GM12872 (cell line): Measurements from ENCODE around the gene RBMS3.

ENCODE experiments used
- TF ChIP-seq, protein P1 (sequence below): IDR thresholded peaks from 3 replicates; pipeline ENCODE4 v1.5.1; 2011; ENCODE audit warnings: low read depth, mild to moderate bottlenecking, low read length, moderate library complexity; ENCODE audit not compliant: insufficient read depth

The RBMS3 gene

GRCh38 chr3:30020380-30020779 is 739.5 kb downstream of the RBMS3 start:
- TF ChIP-seq, protein P1, sequence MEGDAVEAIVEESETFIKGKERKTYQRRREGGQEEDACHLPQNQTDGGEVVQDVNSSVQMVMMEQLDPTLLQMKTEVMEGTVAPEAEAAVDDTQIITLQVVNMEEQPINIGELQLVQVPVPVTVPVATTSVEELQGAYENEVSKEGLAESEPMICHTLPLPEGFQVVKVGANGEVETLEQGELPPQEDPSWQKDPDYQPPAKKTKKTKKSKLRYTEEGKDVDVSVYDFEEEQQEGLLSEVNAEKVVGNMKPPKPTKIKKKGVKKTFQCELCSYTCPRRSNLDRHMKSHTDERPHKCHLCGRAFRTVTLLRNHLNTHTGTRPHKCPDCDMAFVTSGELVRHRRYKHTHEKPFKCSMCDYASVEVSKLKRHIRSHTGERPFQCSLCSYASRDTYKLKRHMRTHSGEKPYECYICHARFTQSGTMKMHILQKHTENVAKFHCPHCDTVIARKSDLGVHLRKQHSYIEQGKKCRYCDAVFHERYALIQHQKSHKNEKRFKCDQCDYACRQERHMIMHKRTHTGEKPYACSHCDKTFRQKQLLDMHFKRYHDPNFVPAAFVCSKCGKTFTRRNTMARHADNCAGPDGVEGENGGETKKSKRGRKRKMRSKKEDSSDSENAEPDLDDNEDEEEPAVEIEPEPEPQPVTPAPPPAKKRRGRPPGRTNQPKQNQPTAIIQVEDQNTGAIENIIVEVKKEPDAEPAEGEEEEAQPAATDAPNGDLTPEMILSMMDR, result no peak

GRCh38 chr3:30024466-30024865 is 743.6 kb downstream of the RBMS3 start:
- TF ChIP-seq, protein P1, result no peak

GRCh38 chr3:30026851-30027250 is 746.0 kb downstream of the RBMS3 start:
- TF ChIP-seq, protein P1, result no peak

DNA sequence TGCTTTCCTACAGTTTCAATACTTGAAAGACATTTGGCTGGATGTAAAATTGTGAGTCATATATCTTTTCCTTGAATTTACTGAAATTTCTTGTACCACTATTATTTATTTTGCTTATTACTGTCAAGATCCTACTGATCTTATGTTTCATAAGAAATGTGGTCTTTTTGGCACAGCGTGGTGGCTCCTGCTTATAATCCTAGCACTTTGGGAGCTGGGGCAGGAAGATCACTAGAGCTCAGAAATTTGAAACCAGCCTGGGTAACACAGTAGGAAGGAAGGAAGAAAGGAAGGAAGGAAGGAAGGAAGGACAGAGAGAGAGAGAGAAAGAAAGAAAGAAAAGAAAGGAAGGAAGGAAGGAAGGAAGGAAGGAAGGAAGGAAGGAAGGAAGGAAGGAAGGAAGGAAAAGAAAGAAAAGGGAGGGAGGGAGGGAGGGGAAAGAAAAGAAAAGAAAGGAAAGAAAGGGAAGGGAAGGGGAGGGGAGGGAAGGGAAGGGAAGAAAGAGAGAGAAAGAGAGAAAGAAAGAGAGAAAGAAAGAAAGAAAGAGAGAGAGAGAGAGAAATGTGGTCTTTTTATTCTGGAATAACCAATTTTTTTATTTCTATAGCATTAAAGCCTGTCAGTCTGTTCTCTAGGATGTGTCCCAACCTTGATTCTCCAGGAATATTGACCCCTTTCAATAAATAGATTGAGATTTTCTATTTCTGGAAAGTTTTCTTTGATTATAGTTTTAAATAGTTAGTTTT is 753.5 kb downstream of the RBMS3 start:
- TF ChIP-seq, protein P1, result no peak

DNA sequence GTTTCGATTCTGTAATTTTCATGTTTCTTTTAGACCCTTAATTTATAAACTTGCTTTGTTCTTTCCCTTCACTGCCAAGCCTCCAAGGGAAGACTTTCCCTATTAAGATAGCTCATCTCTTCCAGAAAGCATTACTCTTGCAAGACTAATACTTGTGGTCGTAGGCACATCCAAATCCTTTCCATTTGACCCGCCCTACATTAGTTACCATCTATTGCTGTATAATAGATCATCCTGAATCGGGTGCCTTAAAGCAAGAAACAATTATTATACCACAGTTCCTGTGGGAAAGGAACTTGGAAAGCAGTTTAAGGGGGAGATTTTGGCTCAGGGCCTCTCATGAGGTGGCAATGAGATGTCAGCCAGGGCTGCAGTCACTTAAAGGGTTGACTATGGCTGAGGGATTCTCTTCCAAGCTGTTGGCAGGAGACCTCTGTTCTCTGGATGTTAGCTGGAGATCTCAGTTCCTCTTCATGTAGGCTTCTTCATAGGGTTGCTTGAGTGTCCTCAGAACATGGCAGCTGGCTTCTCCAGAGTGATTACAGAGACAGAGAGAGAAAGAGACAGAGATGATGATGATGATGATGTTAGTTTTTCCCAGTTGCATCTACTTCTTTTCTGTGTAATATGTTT is 755.2 kb downstream of the RBMS3 start:
- TF ChIP-seq, protein P1, result no peak

GRCh38 chr3:30040126-30040525 is 759.3 kb downstream of the RBMS3 start:
- TF ChIP-seq, protein P1, result no peak

DNA sequence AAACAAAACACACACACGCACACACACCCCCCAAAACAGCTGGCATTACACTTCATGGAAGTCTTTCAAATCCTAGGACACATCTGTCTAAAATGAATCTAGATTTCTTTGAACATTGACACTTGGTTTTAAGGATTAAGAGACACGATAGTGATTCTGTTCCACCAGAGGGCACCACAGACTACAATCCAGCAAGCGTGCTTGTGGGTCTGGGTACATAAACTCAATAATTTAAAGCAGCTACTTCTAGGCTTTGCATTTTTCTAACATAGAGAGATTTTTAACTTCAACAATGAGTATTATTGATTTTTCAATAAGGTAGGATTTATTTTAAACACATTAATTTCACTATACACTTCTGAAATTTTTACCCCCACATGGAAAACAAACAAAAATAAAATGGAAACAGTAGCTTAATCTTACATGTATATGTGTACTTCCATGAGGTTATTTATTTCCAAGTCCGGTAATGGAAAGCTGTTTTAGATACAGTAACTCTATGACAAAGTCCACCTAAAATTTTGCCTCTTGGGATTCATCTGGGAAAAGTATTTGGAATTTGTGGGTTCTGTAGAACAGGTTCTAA is 761.5 kb downstream of the RBMS3 start:
- TF ChIP-seq, protein P1, result peak; percentile 58
